ENCODE measurements around the gene RBBP7. TPM values are rescaled to one million over a fixed set of nuclear protein-coding genes. Genes with fewer than 3 reads are reported as not detected.

The RBBP7 gene
- total RNA-seq, 1 donor from 2014 or later, result 77.4 TPM

DNA sequence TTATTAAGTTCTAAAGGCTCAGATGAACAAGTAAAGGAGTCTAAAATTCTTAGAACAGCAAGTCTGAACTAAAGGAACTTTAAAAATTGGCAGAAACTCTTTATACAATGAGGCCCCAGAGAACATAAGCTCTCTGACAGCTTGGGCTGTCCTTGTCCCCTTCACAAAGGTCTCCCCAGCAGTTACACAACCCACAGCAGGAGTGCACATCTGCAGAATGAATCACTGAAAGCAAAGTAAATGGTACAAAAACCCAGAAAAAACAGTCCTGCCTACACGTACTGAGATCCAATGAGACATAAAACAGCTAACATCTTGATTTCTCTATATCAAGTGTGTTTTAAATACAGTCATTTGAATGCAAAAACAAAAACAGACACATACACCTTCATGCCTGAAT, 18.7 kb downstream of the RBBP7 start:
- Histone ChIP-seq H3K27me3 (ENCODE audit: control insufficient read depth, insufficient read depth, low read length) (no peaks in the 10 kb centered on the region), H3K36me3 (ENCODE audit: control insufficient read depth, insufficient read depth, low read length) (no peaks in the 10 kb centered on the region), H3K4me3 (ENCODE audit: low read depth, low read length) (no peak overlapping the region)
- no peak for FAIRE-seq
- TF ChIP-seq CTCF (IDR thresholded peaks at IDR 0.05; ENCODE audit: insufficient read depth, low read length, severe bottlenecking), result no peak
- DNase-seq (ENCODE audit: low read depth), result no peak

GRCh38 chrX:16848541-16848940, 21.6 kb downstream of the RBBP7 start:
- Histone ChIP-seq H3K4me3 (ENCODE audit: low read depth, low read length) (no peak overlapping the region), H3K36me3 (ENCODE audit: control insufficient read depth, insufficient read depth, low read length) (peaks cover 2% of the 10 kb centered on the region), H3K27me3 (ENCODE audit: control insufficient read depth, insufficient read depth, low read length) (no peaks in the 10 kb centered on the region)
- TF ChIP-seq CTCF (IDR thresholded peaks at IDR 0.05; ENCODE audit: insufficient read depth, low read length, severe bottlenecking), result no peak
- DNase-seq (ENCODE audit: low read depth) (no peak), FAIRE-seq (no peak)

DNA sequence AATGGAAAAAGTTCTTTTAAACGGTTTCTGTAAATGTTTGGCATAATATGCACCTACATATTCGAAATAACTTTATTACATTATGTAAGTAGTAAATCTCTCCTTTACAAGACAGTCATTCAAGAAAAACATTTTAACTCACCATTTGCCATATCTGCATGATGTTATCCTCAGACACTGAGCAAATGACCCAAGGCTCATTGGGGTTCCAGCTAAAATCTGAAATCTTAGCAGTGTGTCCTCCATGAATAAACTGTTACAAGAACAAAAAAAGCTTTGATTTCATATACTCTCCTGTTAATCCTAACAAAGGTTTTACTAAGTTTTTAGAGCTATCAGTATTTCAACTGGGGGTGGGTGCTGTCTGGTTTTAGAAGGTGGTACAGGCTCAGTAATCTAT, 24.5 kb downstream of the RBBP7 start:
- H3K4me3 ChIP-seq (ENCODE audit: low read depth, low read length), result no peak overlapping the region
- TF ChIP-seq CTCF (IDR thresholded peaks at IDR 0.05; ENCODE audit: insufficient read depth, low read length, severe bottlenecking), result no peak
- DNase-seq (ENCODE audit: low read depth) (no peak), FAIRE-seq (no peak)
- peaks cover 5% of the 10 kb centered on the region for H3K36me3 ChIP-seq (ENCODE audit: control insufficient read depth, insufficient read depth, low read length)
- H3K27me3 ChIP-seq (ENCODE audit: control insufficient read depth, insufficient read depth, low read length), result no peaks in the 10 kb centered on the region

DNA sequence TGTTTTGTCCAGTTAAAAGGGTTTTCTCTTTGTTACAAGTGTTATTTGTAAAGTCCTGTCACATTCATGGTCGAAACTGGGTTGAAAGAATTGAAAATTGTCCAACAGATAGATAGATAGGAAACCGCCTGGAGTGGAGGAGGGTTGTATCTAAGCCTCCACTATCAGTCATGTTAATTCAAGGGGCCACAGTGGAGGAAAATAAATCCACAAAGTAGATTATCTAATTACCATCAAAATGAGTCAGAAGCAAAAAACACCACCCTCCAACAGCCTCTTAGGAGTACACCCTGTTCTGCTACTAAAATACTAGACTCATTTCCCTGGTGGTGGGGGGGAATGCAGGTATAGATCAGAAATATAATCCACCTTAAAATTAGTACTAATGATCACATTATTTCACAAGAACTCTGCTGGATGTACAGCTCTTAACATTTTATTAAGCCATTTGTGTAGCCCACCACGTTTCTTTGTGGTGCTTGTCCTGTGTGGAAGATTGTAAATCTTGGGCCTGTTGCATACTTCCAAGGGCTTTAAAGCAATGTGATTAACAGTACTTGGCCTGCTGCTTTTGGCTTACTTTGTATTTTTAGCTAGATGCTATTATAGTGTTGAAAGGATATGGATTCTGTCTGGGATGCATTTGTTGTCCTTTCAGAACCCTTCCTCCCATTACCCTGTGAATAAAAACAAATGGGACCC, 26.8 kb downstream of the RBBP7 start:
- FAIRE-seq (no peak), DNase-seq (ENCODE audit: low read depth) (no peak)
- Histone ChIP-seq H3K36me3 (ENCODE audit: control insufficient read depth, insufficient read depth, low read length) (peaks cover 5% of the 10 kb centered on the region), H3K27me3 (ENCODE audit: control insufficient read depth, insufficient read depth, low read length) (no peaks in the 10 kb centered on the region), H3K4me3 (ENCODE audit: low read depth, low read length) (no peak overlapping the region)
- no peak for TF ChIP-seq CTCF (IDR thresholded peaks at IDR 0.05; ENCODE audit: insufficient read depth, low read length, severe bottlenecking)

DNA sequence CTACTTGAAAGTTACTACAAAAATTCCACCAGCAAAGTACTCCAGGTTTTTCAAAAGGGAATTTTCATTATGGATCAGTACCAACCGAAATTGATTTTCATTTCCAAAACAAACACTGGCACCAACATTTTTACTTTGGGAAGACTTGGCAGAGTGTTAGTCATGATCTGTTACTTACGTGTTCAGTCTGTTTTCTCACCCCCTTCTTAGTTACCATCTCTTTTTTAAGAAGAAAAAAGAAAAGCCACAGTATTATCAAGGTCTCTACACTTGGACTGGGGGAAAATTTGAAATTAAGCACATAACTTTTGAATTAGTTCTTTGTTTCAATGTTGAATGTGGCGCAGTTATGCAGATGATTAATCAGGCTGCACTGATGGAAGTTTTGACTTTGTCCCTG, 27.5 kb downstream of the RBBP7 start:
- no peak for DNase-seq (ENCODE audit: low read depth)
- Histone ChIP-seq H3K4me3 (ENCODE audit: low read depth, low read length) (no peak overlapping the region), H3K27me3 (ENCODE audit: control insufficient read depth, insufficient read depth, low read length) (no peaks in the 10 kb centered on the region), H3K36me3 (ENCODE audit: control insufficient read depth, insufficient read depth, low read length) (peaks cover 5% of the 10 kb centered on the region)
- FAIRE-seq, result no peak
- no peak for TF ChIP-seq CTCF (IDR thresholded peaks at IDR 0.05; ENCODE audit: insufficient read depth, low read length, severe bottlenecking)
